Measurements from ENCODE around the gene ARHGEF1.

ARHGEF1 gene

GRCh38 chr19:41887711-41888382 lies 4.9 kb downstream of the ARHGEF1 start:
- H3K9ac ChIP-seq (ENCODE audit: insufficient read length, low read depth), result peak overlapping the region; percentile 51
- peak; percentile 36 for DNase-seq (ENCODE audit: low read depth, low spot score)

DNA sequence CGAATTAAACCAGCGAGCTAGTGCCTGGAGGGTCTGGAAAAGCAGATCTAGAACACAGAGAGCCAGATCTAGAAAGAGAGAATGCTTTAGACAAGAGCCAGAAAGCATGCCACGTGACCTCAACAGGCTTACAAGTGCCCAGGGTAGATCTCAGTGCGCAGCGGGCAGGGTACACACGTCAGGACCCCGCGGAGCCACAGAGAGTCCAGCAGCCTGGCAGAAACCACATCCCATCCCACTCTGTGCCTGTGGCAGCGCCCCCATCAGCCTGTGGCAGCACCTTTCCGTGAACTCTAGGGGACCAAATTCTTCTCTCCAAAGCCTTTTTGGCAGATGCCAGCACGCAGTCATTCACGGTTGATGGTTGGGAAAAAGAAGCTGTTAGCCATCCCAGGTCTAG lies 5.9 kb downstream of the ARHGEF1 start:
- Histone ChIP-seq H3K27me3 (ENCODE audit: insufficient read depth, insufficient read length) (no peaks in the 10 kb centered on the region), H3K36me3 (ENCODE audit: insufficient read depth, insufficient read length, low read length) (peaks cover 28% of the 10 kb centered on the region), H3K4me3 (ENCODE audit: insufficient read length, low read depth) (no peak overlapping the region), H3K9me3 (ENCODE audit: insufficient read depth, low read length) (no peaks in the 10 kb centered on the region), H3K9ac (ENCODE audit: insufficient read length, low read depth) (no peak overlapping the region), H3K4me1 (ENCODE audit: insufficient read depth, insufficient read length) (peaks cover 2% of the 10 kb centered on the region)
- no peak for DNase-seq (ENCODE audit: low read depth, low spot score)
- TF ChIP-seq YY1 (IDR thresholded peaks at IDR 0.05; ENCODE audit: insufficient read depth, insufficient read length) (no peak), ZNF274 (IDR thresholded peaks at IDR 0.05; ENCODE audit: low read depth, low read length) (no peak), SUZ12 (IDR thresholded peaks at IDR 0.05; ENCODE audit: extremely low read depth, insufficient read depth, insufficient read length) (no peak)

More at GRCh38 chr19:41887711-41888382, 4.9 kb downstream of the ARHGEF1 start:
- peaks cover 10% of the 10 kb centered on the region for H3K27me3 ChIP-seq (ENCODE audit: insufficient read depth, insufficient read length)
- no peak for TF ChIP-seq ZNF274 (IDR thresholded peaks at IDR 0.05; ENCODE audit: low read depth, low read length)
- no peak for TF ChIP-seq SUZ12 (IDR thresholded peaks at IDR 0.05; ENCODE audit: extremely low read depth, insufficient read depth, insufficient read length)
- TF ChIP-seq YY1 (IDR thresholded peaks at IDR 0.05; ENCODE audit: insufficient read depth, insufficient read length), result no peak
- H3K36me3 ChIP-seq (ENCODE audit: insufficient read depth, insufficient read length, low read length), result peaks cover 27% of the 10 kb centered on the region
- peaks cover 4% of the 10 kb centered on the region for H3K4me1 ChIP-seq (ENCODE audit: insufficient read depth, insufficient read length)
- no peaks in the 10 kb centered on the region for H3K9me3 ChIP-seq (ENCODE audit: insufficient read depth, low read length)
- H3K4me3 ChIP-seq (ENCODE audit: insufficient read length, low read depth), result no peak overlapping the region

GRCh38 chr19:41889896-41890295 lies 6.9 kb downstream of the ARHGEF1 start:
- TF ChIP-seq ZNF274 (IDR thresholded peaks at IDR 0.05; ENCODE audit: low read depth, low read length) (no peak), YY1 (IDR thresholded peaks at IDR 0.05; ENCODE audit: insufficient read depth, insufficient read length) (no peak)
- H3K4me3 ChIP-seq (ENCODE audit: insufficient read length, low read depth), result no peak overlapping the region
- peaks cover 32% of the 10 kb centered on the region for H3K36me3 ChIP-seq (ENCODE audit: insufficient read depth, insufficient read length, low read length)
- H3K9me3 ChIP-seq (ENCODE audit: insufficient read depth, low read length), result no peaks in the 10 kb centered on the region
- H3K4me1 ChIP-seq (ENCODE audit: insufficient read depth, insufficient read length), result peaks cover 5% of the 10 kb centered on the region
- H3K27me3 ChIP-seq (ENCODE audit: insufficient read depth, insufficient read length), result no peaks in the 10 kb centered on the region
- H3K9ac ChIP-seq (ENCODE audit: insufficient read length, low read depth), result no peak overlapping the region
- no peak for DNase-seq (ENCODE audit: low read depth, low spot score)

GRCh38 chr19:41890936-41891335 lies 8.0 kb downstream of the ARHGEF1 start:
- Histone ChIP-seq H3K9me3 (ENCODE audit: insufficient read depth, low read length) (no peaks in the 10 kb centered on the region), H3K9ac (ENCODE audit: insufficient read length, low read depth) (no peak overlapping the region), H3K4me3 (ENCODE audit: insufficient read length, low read depth) (no peak overlapping the region), H3K27me3 (ENCODE audit: insufficient read depth, insufficient read length) (no peaks in the 10 kb centered on the region), H3K4me1 (ENCODE audit: insufficient read depth, insufficient read length) (peaks cover 5% of the 10 kb centered on the region), H3K36me3 (ENCODE audit: insufficient read depth, insufficient read length, low read length) (peaks cover 41% of the 10 kb centered on the region)
- TF ChIP-seq ZNF274 (IDR thresholded peaks at IDR 0.05; ENCODE audit: low read depth, low read length) (no peak), SUZ12 (IDR thresholded peaks at IDR 0.05; ENCODE audit: extremely low read depth, insufficient read depth, insufficient read length) (no peak), YY1 (IDR thresholded peaks at IDR 0.05; ENCODE audit: insufficient read depth, insufficient read length) (no peak)
- DNase-seq (ENCODE audit: low read depth, low spot score), result no peak

GRCh38 chr19:41892173-41892902 lies 9.4 kb downstream of the ARHGEF1 start:
- DNase-seq (ENCODE audit: low read depth, low spot score), result no peak
- Histone ChIP-seq H3K4me1 (ENCODE audit: insufficient read depth, insufficient read length) (peaks cover 8% of the 10 kb centered on the region), H3K4me3 (ENCODE audit: insufficient read length, low read depth) (no peak overlapping the region), H3K36me3 (ENCODE audit: insufficient read depth, insufficient read length, low read length) (peaks cover 44% of the 10 kb centered on the region), H3K9me3 (ENCODE audit: insufficient read depth, low read length) (no peaks in the 10 kb centered on the region), H3K9ac (ENCODE audit: insufficient read length, low read depth) (no peak overlapping the region), H3K27me3 (ENCODE audit: insufficient read depth, insufficient read length) (no peaks in the 10 kb centered on the region)
- no peak for TF ChIP-seq YY1 (IDR thresholded peaks at IDR 0.05; ENCODE audit: insufficient read depth, insufficient read length)
- no peak for TF ChIP-seq SUZ12 (IDR thresholded peaks at IDR 0.05; ENCODE audit: extremely low read depth, insufficient read depth, insufficient read length)
- TF ChIP-seq ZNF274 (IDR thresholded peaks at IDR 0.05; ENCODE audit: low read depth, low read length), result no peak

DNA sequence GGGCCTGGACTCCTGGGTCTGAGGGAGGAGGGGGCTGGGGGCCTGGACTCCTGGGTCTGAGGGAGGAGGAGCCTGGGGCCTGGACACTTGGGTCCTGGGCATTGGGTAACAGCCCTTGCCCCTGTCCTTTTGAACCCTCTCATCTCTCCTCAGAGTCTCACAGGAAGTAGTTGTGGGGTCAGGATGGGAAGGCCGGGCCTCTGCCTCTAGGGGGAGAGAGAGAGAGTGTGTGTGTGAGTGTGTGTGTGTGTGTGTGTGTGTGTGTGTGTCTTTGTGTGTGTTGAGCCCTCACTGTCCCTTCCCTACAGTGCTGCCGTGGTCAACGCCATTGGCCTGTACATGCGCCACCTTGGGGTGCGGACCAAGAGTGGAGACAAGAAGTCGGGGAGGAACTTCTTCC lies 10.9 kb downstream of the ARHGEF1 start:
- H3K4me3 ChIP-seq (ENCODE audit: insufficient read length, low read depth), result no peak overlapping the region
- no peak for TF ChIP-seq ZNF274 (IDR thresholded peaks at IDR 0.05; ENCODE audit: low read depth, low read length)
- TF ChIP-seq SUZ12 (IDR thresholded peaks at IDR 0.05; ENCODE audit: extremely low read depth, insufficient read depth, insufficient read length), result no peak
- TF ChIP-seq YY1 (IDR thresholded peaks at IDR 0.05; ENCODE audit: insufficient read depth, insufficient read length), result no peak
- DNase-seq (ENCODE audit: low read depth, low spot score), result no peak
- no peaks in the 10 kb centered on the region for H3K27me3 ChIP-seq (ENCODE audit: insufficient read depth, insufficient read length)
- H3K36me3 ChIP-seq (ENCODE audit: insufficient read depth, insufficient read length, low read length), result peaks cover 50% of the 10 kb centered on the region
- H3K9me3 ChIP-seq (ENCODE audit: insufficient read depth, low read length), result no peaks in the 10 kb centered on the region
- peaks cover 10% of the 10 kb centered on the region for H3K4me1 ChIP-seq (ENCODE audit: insufficient read depth, insufficient read length)
- H3K9ac ChIP-seq (ENCODE audit: insufficient read length, low read depth), result no peak overlapping the region

DNA sequence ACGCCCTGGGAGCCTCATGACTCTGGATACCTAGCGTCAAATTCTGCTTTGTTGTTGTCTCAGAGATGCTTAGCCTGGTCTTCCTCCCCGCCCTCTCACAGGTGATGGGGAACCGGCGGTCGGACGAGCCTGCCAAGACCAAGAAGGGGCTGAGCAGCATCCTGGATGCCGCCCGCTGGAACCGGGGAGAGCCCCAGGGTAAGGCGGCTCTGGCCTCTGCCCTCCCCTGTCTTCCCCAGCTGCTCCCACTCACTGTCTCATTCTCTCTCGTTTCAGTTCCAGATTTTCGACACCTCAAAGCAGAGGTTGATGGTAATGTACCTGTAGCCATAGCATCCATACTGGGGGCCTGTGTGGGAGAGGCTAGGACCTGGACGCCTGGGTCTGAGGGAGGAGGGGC lies 11.4 kb downstream of the ARHGEF1 start:
- no peak overlapping the region for H3K4me3 ChIP-seq (ENCODE audit: insufficient read length, low read depth)
- no peaks in the 10 kb centered on the region for H3K9me3 ChIP-seq (ENCODE audit: insufficient read depth, low read length)
- TF ChIP-seq ZNF274 (IDR thresholded peaks at IDR 0.05; ENCODE audit: low read depth, low read length) (no peak), YY1 (IDR thresholded peaks at IDR 0.05; ENCODE audit: insufficient read depth, insufficient read length) (no peak), SUZ12 (IDR thresholded peaks at IDR 0.05; ENCODE audit: extremely low read depth, insufficient read depth, insufficient read length) (no peak)
- peaks cover 45% of the 10 kb centered on the region for H3K36me3 ChIP-seq (ENCODE audit: insufficient read depth, insufficient read length, low read length)
- peaks cover 10% of the 10 kb centered on the region for H3K4me1 ChIP-seq (ENCODE audit: insufficient read depth, insufficient read length)
- DNase-seq (ENCODE audit: low read depth, low spot score), result no peak
- no peaks in the 10 kb centered on the region for H3K27me3 ChIP-seq (ENCODE audit: insufficient read depth, insufficient read length)
- H3K9ac ChIP-seq (ENCODE audit: insufficient read length, low read depth), result no peak overlapping the region
